ENCODE measurements around the gene MYO7A. TPM values are rescaled to one million over a fixed set of nuclear protein-coding genes. Genes with fewer than 3 reads are reported as not detected.

MYO7A gene
- total RNA-seq, 4 donors from 2014 or later = 11.7 to 26.4 (median 17.7) TPM

DNA sequence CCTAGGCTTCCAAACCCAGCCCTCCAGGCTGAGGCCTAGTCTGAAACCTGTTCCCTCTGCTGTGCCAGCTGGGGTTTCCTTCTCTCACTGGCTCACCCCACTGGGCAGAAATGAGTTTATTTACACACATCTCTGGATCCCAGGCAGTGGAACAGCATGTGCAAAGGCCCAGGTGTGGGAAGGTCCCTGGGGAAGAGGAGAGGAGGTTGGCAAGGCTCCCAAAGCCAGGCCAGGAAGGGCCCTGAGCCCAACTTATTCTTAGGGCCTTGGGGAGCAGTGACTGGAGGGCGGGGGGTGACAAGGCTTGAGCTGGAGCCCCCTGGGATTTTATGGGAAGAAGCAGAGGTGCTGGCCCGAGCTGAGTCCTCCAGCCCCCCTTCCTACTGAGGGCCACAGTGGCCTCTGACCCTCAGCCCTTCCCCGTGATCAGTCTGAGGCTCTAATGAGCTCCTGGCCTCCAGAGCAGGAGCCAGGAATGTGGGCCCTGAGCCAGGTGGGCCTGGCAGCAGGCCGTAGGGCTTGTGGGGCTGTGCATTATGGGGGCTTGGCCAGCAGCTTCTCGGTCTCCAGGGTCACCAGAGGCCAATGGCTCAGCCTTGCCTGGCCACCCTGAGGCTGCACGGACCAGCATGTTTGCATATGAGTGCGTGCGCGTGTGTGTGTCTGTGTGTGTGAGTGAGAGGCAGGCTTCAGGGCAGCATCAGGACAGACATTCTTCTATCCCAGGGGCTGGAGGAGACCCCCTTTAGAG lies 2.9 kb downstream of the MYO7A start:
- TF ChIP-seq, protein P1, sequence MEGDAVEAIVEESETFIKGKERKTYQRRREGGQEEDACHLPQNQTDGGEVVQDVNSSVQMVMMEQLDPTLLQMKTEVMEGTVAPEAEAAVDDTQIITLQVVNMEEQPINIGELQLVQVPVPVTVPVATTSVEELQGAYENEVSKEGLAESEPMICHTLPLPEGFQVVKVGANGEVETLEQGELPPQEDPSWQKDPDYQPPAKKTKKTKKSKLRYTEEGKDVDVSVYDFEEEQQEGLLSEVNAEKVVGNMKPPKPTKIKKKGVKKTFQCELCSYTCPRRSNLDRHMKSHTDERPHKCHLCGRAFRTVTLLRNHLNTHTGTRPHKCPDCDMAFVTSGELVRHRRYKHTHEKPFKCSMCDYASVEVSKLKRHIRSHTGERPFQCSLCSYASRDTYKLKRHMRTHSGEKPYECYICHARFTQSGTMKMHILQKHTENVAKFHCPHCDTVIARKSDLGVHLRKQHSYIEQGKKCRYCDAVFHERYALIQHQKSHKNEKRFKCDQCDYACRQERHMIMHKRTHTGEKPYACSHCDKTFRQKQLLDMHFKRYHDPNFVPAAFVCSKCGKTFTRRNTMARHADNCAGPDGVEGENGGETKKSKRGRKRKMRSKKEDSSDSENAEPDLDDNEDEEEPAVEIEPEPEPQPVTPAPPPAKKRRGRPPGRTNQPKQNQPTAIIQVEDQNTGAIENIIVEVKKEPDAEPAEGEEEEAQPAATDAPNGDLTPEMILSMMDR (IDR thresholded peaks at IDR 0.05; ENCODE audit: low read depth) = no peak

DNA sequence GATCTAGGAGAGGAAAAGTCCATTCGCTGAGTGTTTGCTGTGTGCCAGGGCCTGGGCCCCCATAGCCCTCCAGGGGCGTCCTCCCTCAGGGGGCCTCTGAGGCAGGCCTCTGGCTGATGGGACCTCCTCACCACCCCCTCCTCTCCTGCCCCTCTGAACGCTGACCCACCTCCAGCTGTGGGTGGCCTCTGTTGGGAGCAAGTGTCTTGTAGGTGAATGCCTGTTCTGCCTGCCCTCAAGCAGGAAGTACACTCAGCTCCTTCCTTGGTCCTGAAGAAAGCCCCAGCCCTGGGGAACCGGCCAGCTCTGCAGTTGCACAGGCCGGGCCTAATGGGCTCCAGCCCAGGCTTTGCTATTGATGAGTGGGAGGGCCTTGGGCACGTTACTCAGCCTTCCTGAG lies 3.5 kb downstream of the MYO7A start:
- TF ChIP-seq, protein P1 (IDR thresholded peaks at IDR 0.05; ENCODE audit: low read depth) = no peak

DNA sequence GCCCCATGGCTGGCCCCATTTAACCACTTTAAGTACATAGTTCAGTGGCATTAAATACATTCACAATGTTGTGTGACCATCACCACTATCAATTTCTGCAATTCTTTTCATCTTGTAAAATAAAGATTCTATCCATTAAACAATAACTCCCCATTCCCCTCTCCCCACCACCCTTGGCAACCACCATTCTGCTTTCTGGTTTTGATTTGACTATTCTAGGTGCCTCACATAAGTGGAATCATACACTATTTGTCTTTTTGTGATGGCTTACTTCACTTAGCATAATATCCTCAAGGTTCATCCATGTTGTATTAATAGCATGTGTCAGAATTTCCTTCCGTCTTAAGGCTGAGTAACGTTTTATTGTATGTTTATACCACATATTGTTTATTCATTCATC lies 7.0 kb downstream of the MYO7A start:
- TF ChIP-seq, protein P1 (IDR thresholded peaks at IDR 0.05; ENCODE audit: low read depth) = no peak

DNA sequence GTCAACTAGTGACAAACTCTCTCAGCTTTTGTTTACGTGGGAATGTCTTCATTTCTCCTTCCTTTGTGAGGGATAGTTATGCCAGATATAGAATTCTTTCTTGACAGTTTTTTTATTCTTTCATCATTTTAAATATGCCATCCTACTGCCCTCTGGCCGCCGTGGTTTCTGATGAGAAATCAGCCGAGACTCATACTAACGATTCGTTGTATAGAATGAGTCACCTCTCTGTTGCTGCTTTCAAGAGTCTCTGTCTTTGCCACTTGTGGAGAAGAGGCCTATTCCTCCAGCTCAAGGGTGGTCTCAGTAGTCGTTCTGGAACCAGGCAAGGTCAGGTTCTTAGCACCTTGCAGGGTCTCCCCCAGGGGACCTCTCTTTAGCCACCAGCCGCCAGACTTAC lies 8.0 kb downstream of the MYO7A start:
- TF ChIP-seq, protein P1 (IDR thresholded peaks at IDR 0.05; ENCODE audit: low read depth) = no peak

DNA sequence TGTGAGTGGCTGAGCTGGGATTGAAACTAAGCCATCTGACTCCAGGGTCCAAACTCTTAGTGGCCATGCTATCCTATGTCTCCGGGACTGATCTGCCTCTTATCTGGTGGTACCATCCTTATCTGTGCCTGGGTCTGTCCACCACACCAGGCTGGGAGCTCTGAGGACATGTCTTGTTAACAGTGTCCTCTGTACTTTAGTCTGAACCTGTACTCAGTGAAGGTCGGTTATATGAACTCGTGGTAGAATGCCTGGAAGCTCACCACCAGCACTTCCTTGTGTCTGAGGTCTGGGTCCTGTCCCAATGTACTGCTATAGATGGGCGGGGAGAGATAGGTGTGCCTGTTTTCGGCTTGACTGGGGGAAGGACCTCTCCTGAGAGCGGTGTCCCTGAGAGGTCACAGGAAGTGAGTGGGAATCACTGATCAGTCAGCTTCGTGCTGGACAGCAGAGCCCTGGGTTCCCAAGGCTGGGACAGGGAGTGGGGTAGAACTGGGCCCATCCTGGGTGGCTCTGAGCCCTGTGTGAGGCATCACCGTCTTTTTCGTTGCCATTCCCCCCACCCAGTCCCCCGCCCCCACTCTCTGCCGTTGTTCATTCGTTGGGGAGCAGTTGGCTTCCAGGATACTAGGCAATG lies 8.9 kb downstream of the MYO7A start:
- TF ChIP-seq, protein P1 (IDR thresholded peaks at IDR 0.05; ENCODE audit: low read depth) = no peak

DNA sequence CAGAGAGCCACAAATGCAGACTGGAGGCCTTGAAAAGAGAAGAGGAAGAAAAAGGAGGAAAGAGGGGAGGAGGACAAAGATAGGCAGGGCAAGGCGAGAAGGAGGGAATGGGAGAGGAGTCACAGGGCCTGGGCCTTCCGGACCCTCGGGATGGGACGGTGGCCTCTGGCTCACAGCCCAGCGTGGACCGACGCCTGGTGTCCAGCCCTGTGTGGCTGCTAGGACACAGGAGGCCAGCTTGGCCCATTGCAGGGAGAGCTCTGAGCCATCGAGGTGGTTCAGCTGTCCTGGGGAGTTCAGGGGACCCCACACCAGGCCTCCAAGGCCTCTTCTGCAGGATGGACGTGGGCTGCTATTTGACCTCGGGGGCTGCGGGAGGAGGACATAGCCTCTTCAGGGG lies 9.4 kb downstream of the MYO7A start:
- TF ChIP-seq, protein P1 (IDR thresholded peaks at IDR 0.05; ENCODE audit: low read depth) = no peak

DNA sequence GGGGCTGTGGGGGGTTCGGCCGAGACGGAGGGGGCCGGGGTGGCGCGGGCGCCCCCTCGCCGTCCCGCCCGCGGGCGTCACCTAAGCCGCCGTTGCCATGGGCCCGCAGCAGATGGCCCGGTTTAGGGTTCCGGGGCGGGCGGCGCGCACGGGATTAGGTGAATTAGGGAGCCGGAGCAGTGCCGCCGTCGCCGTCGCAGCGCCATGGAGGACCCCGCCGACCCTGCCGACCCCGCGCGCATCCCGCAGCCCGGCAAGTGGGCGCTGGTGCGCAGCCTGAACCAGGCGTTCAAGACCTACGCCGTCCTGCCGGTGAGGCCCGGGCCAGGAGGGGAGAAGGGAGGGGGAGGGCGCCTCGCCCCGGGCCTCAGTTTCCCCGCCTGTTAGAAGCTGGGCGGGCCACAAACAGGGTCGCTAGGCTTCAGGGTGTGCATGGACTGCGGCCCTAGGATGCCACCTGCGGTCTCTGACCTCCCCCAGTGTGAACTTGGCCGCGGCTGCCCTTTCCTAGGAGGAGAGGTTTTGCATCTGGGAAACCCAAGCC lies 10.1 kb downstream of the MYO7A start:
- TF ChIP-seq, protein P1 (IDR thresholded peaks at IDR 0.05; ENCODE audit: low read depth) = no peak

All from subcutaneous adipose tissue (tissue), 4 donors.